ENCODE results near the gene CALR3.
"Not testable (repeated sequence)": the region's sequence is repeated elsewhere in the genome, so short reads cannot be mapped to it uniquely, and the experiment has no call there.

CALR3 gene

GRCh38 chr19:16524991-16525734, 29.2 kb upstream of the CALR3 start:
- no peak for DNase-seq (ENCODE audit: low read depth in 2 of 2)

GRCh38 chr19:16522559-16523377, 26.8 kb upstream of the CALR3 start:
- no peak for DNase-seq (ENCODE audit: low read depth in 2 of 2)

- DNase-seq (ENCODE audit: low read depth in 2 of 2) = no peak
Measured at GRCh38 chr19:16521715-16522289, 25.8 kb upstream of the CALR3 start.

- no peak for DNase-seq (ENCODE audit: low read depth in 2 of 2)
Measured at GRCh38 chr19:16520986-16521624, 25.1 kb upstream of the CALR3 start.

GRCh38 chr19:16520074-16520973, 24.4 kb upstream of the CALR3 start:
- no peak for DNase-seq (ENCODE audit: low read depth in 2 of 2)

- DNase-seq (ENCODE audit: low read depth in 2 of 2) = no peak
Measured at GRCh38 chr19:16519230-16519687, 23.3 kb upstream of the CALR3 start.

- no peak for DNase-seq (ENCODE audit: low read depth in 2 of 2)
Measured at GRCh38 chr19:16518483-16519229, 22.7 kb upstream of the CALR3 start.

- DNase-seq (ENCODE audit: low read depth in 2 of 2) = no peak
Measured at GRCh38 chr19:16518061-16518460, 22.1 kb upstream of the CALR3 start.

GRCh38 chr19:16516923-16517610, 21.1 kb upstream of the CALR3 start:
- DNase-seq (ENCODE audit: low read depth in 2 of 2) = no peak

GRCh38 chr19:16516381-16516780, 20.4 kb upstream of the CALR3 start:
- DNase-seq (ENCODE audit: low read depth in 2 of 2) = no peak

GRCh38 chr19:16514383-16515019, 18.5 kb upstream of the CALR3 start:
- DNase-seq (ENCODE audit: low read depth in 2 of 2) = no peak

GRCh38 chr19:16512611-16513010, 16.6 kb upstream of the CALR3 start:
- not testable (repeated sequence) for DNase-seq (ENCODE audit: low read depth in 2 of 2)

- DNase-seq (ENCODE audit: low read depth in 2 of 2) = no peak
Measured at GRCh38 chr19:16509141-16510061, 13.4 kb upstream of the CALR3 start.

- DNase-seq (ENCODE audit: low read depth in 2 of 2) = no peak
Measured at GRCh38 chr19:16508546-16508945, 12.6 kb upstream of the CALR3 start.

- DNase-seq (ENCODE audit: low read depth in 2 of 2) = no peak
Measured at GRCh38 chr19:16506961-16507360, 11.0 kb upstream of the CALR3 start.

GRCh38 chr19:16506161-16506560, 10.2 kb upstream of the CALR3 start:
- not testable (repeated sequence) for DNase-seq (ENCODE audit: low read depth in 2 of 2)

- DNase-seq (ENCODE audit: low read depth in 2 of 2) = no peak
Measured at GRCh38 chr19:16504271-16504670, 8.3 kb upstream of the CALR3 start.

GRCh38 chr19:16497837-16498236, 1.9 kb upstream of the CALR3 start:
- no peak for DNase-seq (ENCODE audit: low read depth in 2 of 2)
